HEK293 (cell line): Measurements from ENCODE around the gene PFDN6.
A peak's percentile ranks its signal among the peaks of the same experiment; 100 is the strongest.

Experiments
- CTCF ChIP-seq: fragments of 450-650 bp; formaldehyde crosslinking; IDR thresholded peaks from 2 replicates; pipeline ENCODE4 v1.5.1; 2016; ENCODE audit warnings: missing biosample characterization, missing genetic modification characterization
- GLIS1 ChIP-seq: fragments of 450-650 bp; formaldehyde crosslinking; IDR thresholded peaks from 2 replicates; pipeline ENCODE4 v1.5.1; 2016; ENCODE audit warnings: missing biosample characterization, missing genetic modification characterization
- HOXD13 ChIP-seq: sonication (generic); formaldehyde crosslinking; IDR thresholded peaks from 2 replicates; pipeline ENCODE4 v1.8.0; 2022; ENCODE audit warnings: missing genetic modification reagents, borderline replicate concordance
- KLF7 ChIP-seq: fragments of 450-650 bp; formaldehyde crosslinking; IDR thresholded peaks from 2 replicates; pipeline ENCODE4 v1.5.1; 2016; ENCODE audit warnings: missing biosample characterization, missing genetic modification characterization, borderline replicate concordance
- MEIS1 ChIP-seq: sonication (generic); formaldehyde crosslinking; IDR thresholded peaks from 2 replicates; pipeline ENCODE4 v1.8.1; 2022; ENCODE audit warnings: missing genetic modification reagents, mild to moderate bottlenecking, borderline replicate concordance
- MYNN ChIP-seq: fragments of 450-650 bp; formaldehyde crosslinking; IDR thresholded peaks from 2 replicates; pipeline ENCODE4 v1.5.1; 2016; ENCODE audit warnings: missing biosample characterization, missing genetic modification characterization, borderline replicate concordance
- RBAK ChIP-seq: fragments of 450-650 bp; formaldehyde crosslinking; IDR thresholded peaks from 2 replicates; pipeline ENCODE4 v1.5.1; 2016; ENCODE audit warnings: missing biosample characterization, missing genetic modification characterization
- SP2 ChIP-seq: fragments of 450-650 bp; formaldehyde crosslinking; IDR thresholded peaks from 2 replicates; pipeline ENCODE4 v1.5.1; 2016; ENCODE audit warnings: missing biosample characterization, missing genetic modification characterization
- SP3 ChIP-seq: fragments of 450-650 bp; formaldehyde crosslinking; IDR thresholded peaks from 2 replicates; pipeline ENCODE4 v1.5.1; 2016; ENCODE audit warnings: missing biosample characterization, missing genetic modification characterization
- YY2 ChIP-seq: fragments of 450-650 bp; formaldehyde crosslinking; IDR thresholded peaks from 2 replicates; pipeline ENCODE4 v1.5.1; 2016; ENCODE audit warnings: missing biosample characterization, missing genetic modification characterization
- ZBTB11 ChIP-seq: fragments of 450-650 bp; formaldehyde crosslinking; conservative IDR thresholded peaks from 2 replicates; pipeline ENCODE4 v1.5.1; 2016; ENCODE audit warnings: low read depth, missing biosample characterization, missing genetic modification characterization
- ZBTB7A ChIP-seq: fragments of 450-650 bp; formaldehyde crosslinking; IDR thresholded peaks from 2 replicates; pipeline ENCODE4 v1.5.1; 2016; ENCODE audit warnings: low read depth, missing biosample characterization, missing genetic modification characterization
- ZNF133 ChIP-seq: fragments of 450-650 bp; formaldehyde crosslinking; IDR thresholded peaks from 2 replicates; pipeline ENCODE4 v1.5.1; 2016; ENCODE audit warnings: missing biosample characterization, missing genetic modification characterization
- ZNF155 ChIP-seq: fragments of 450-650 bp; formaldehyde crosslinking; IDR thresholded peaks from 2 replicates; pipeline ENCODE4 v1.5.1; 2016; ENCODE audit warnings: missing biosample characterization, missing genetic modification characterization
- ZNF169 ChIP-seq: fragments of 450-650 bp; formaldehyde crosslinking; IDR thresholded peaks from 2 replicates; pipeline ENCODE4 v1.5.1; 2016; ENCODE audit warnings: missing biosample characterization, missing genetic modification characterization
- ZNF335 ChIP-seq: fragments of 450-650 bp; formaldehyde crosslinking; conservative IDR thresholded peaks from 2 replicates; pipeline ENCODE4 v1.5.1; 2016; ENCODE audit warnings: missing biosample characterization, missing genetic modification characterization
- ZNF398 ChIP-seq: fragments of 450-650 bp; formaldehyde crosslinking; IDR thresholded peaks from 2 replicates; pipeline ENCODE4 v1.5.1; 2017; ENCODE audit warnings: missing biosample characterization, missing genetic modification characterization
- ZNF423 ChIP-seq: fragments of 450-650 bp; formaldehyde crosslinking; IDR thresholded peaks from 2 replicates; pipeline ENCODE4 v1.5.1; 2016; ENCODE audit warnings: missing biosample characterization, missing genetic modification characterization
- ZNF513 ChIP-seq: fragments of 450-650 bp; IDR thresholded peaks from 2 replicates; pipeline ENCODE4 v1.5.1; 2018; ENCODE audit warnings: missing biosample characterization, missing genetic modification characterization
- ZNF518A ChIP-seq: fragments of 450-650 bp; formaldehyde crosslinking; conservative IDR thresholded peaks from 2 replicates; pipeline ENCODE4 v1.5.1; 2016; ENCODE audit warnings: low read depth, missing biosample characterization, missing genetic modification characterization
- ZNF529 ChIP-seq: fragments of 450-650 bp; formaldehyde crosslinking; IDR thresholded peaks from 2 replicates; pipeline ENCODE4 v1.5.1; 2017; ENCODE audit warnings: missing genetic modification characterization, missing biosample characterization; ENCODE audit not compliant: insufficient replicate concordance
- ZNF580 ChIP-seq: fragments of 450-650 bp; formaldehyde crosslinking; IDR thresholded peaks from 2 replicates; pipeline ENCODE4 v1.5.1; 2016; ENCODE audit warnings: missing biosample characterization, missing genetic modification characterization
- ZNF610 ChIP-seq: fragments of 450-650 bp; formaldehyde crosslinking; IDR thresholded peaks from 2 replicates; pipeline ENCODE4 v1.5.1; 2016; ENCODE audit warnings: missing biosample characterization, missing genetic modification characterization, borderline replicate concordance
- ZNF677 ChIP-seq: fragments of 450-650 bp; IDR thresholded peaks from 2 replicates; pipeline ENCODE4 v1.5.0; 2018; ENCODE audit warnings: missing biosample characterization, mild to moderate bottlenecking, missing genetic modification characterization, moderate library complexity
- ZNF747 ChIP-seq: fragments of 450-650 bp; formaldehyde crosslinking; IDR thresholded peaks from 2 replicates; pipeline ENCODE4 v1.5.1; 2016; ENCODE audit warnings: missing biosample characterization, missing genetic modification characterization

Gene PFDN6

GRCh38 chr6:33313105-33313708 lies 23.8 kb downstream of the PFDN6 start (continued):
- TF ChIP-seq ZNF513 (tag by site-specific recombination) = no peak
- TF ChIP-seq SP2 (tag by site-specific recombination) = no peak
- TF ChIP-seq ZNF610 (tag by site-specific recombination) = no peak; the same call in 1 of the 2 replicates
- no peak for TF ChIP-seq ZNF747 (tag by site-specific recombination)
- 0 out of 2 replicates have a peak, but pooled peaks have one; percentile 25 for TF ChIP-seq RBAK (tag by site-specific recombination)
- no peak for TF ChIP-seq ZNF155 (tag by site-specific recombination)
- TF ChIP-seq YY2 = no peak
- no peak for TF ChIP-seq SP3 (tag by site-specific recombination)
- TF ChIP-seq ZNF580 (tag by site-specific recombination) = no peak
- 0 out of 2 replicates have a peak, but pooled peaks have one; percentile 15 for TF ChIP-seq ZBTB7A (tag by site-specific recombination)
- TF ChIP-seq ZNF677 (tag by site-specific recombination) = no peak
- TF ChIP-seq GLIS1 (tag by site-specific recombination) = peak; percentile 69; the same call in 1 of the 2 replicates
- no peak for TF ChIP-seq ZNF518A (tag by site-specific recombination)
- peak; percentile 22 for TF ChIP-seq CTCF (tag by site-specific recombination)
- TF ChIP-seq ZNF529 = no peak
- TF ChIP-seq ZNF335 = peak; percentile 93
- no peak; the same call in 1 of the 2 replicates for TF ChIP-seq HOXD13
- TF ChIP-seq MEIS1 = no peak
- no peak for TF ChIP-seq MYNN (tag by site-specific recombination)
- peak; percentile 47; the same call in 1 of the 2 replicates for TF ChIP-seq ZBTB11
- TF ChIP-seq ZNF169 (tag by site-specific recombination) = no peak
- TF ChIP-seq ZNF133 (tag by site-specific recombination) = no peak
- 0 out of 2 replicates have a peak, but pooled peaks have one; percentile 5 for TF ChIP-seq KLF7 (tag by site-specific recombination)
- TF ChIP-seq ZNF423 (tag by site-specific recombination) = peak; percentile 73
- TF ChIP-seq ZNF398 (tag by site-specific recombination) = no peak
